ENCODE data around the gene GFI1. TPM values are rescaled to one million over a fixed set of nuclear protein-coding genes. Genes with fewer than 3 reads are reported as not detected.
A peak's percentile ranks its signal among the peaks of the same experiment; 100 is the strongest.

GFI1 gene
- total and polyA plus RNA-seq, 2 of the 13 experiments (the other 11 are each of a cell fraction or from before 2014, with no cell fraction given) = 10.3 to 10.5 TPM

DNA sequence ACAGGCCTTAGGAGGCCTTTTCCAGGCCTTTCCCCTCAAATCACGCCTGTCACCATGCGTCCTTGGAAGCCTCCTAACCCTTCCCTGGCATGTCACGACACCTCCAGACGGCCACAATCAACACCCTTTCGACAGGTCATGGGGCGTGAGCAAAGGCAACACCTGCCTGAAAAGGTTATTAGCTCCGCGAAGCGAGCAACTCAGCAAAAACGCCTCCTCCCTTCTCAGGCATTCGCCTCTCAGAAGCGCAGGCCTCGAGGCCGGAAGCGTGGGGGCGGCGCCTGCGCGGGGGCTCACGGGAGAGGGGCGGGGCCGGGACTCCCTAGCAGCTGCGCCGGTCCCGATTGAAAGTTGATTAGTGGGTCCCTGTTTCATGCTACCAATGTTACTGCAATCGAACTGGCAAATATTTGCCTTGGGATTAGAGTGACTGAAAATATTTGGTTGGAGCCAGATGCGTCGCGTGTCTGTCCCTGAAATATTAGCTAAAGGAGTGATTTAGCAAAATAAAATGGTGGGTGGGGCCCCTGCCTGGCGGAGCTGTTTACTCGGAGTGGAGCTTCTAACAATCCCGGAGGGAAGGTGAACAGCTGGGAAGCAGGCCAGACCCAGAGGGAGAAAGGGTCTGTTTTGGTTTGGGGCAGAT lies 44.9 kb downstream of the GFI1 start (continued):
- TF ChIP-seq TBP (CRISPR knock-in tag; IDR thresholded peaks at IDR 0.05) = no peak
- peak; percentile 99 for TF ChIP-seq PHF8 (CRISPR knock-in tag; IDR thresholded peaks at IDR 0.05)
- TF ChIP-seq JUN (CRISPR knock-in tag; IDR thresholded peaks at IDR 0.05) = no peak
- TF ChIP-seq ZNF724P (CRISPR knock-in tag; IDR thresholded peaks at IDR 0.05; ENCODE audit: borderline replicate concordance) = no peak
- no peak for TF ChIP-seq ATF7 (IDR thresholded peaks at IDR 0.05)
- 0 out of 2 replicates have a peak, but pooled peaks have one; percentile 29 for TF ChIP-seq ATF7 (CRISPR knock-in tag; IDR thresholded peaks at IDR 0.05)
- no peak for TF ChIP-seq SIN3B (IDR thresholded peaks at IDR 0.05; ENCODE audit: low read length)
- TF ChIP-seq, protein P1, sequence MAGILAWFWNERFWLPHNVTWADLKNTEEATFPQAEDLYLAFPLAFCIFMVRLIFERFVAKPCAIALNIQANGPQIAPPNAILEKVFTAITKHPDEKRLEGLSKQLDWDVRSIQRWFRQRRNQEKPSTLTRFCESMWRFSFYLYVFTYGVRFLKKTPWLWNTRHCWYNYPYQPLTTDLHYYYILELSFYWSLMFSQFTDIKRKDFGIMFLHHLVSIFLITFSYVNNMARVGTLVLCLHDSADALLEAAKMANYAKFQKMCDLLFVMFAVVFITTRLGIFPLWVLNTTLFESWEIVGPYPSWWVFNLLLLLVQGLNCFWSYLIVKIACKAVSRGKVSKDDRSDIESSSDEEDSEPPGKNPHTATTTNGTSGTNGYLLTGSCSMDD (CRISPR knock-in tag; IDR thresholded peaks at IDR 0.05) = no peak
- TF ChIP-seq NR3C1 (CRISPR knock-in tag; IDR thresholded peaks at IDR 0.05) = no peak
- TF ChIP-seq, protein P2, sequence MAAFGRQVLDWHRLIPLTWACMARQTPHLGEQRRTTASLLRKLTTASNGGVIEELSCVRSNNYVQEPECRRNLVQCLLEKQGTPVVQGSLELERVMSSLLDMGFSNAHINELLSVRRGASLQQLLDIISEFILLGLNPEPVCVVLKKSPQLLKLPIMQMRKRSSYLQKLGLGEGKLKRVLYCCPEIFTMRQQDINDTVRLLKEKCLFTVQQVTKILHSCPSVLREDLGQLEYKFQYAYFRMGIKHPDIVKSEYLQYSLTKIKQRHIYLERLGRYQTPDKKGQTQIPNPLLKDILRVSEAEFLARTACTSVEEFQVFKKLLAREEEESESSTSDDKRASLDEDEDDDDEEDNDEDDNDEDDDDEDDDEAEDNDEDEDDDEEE (CRISPR knock-in tag; IDR thresholded peaks at IDR 0.05) = no peak
- TF ChIP-seq, protein P3, sequence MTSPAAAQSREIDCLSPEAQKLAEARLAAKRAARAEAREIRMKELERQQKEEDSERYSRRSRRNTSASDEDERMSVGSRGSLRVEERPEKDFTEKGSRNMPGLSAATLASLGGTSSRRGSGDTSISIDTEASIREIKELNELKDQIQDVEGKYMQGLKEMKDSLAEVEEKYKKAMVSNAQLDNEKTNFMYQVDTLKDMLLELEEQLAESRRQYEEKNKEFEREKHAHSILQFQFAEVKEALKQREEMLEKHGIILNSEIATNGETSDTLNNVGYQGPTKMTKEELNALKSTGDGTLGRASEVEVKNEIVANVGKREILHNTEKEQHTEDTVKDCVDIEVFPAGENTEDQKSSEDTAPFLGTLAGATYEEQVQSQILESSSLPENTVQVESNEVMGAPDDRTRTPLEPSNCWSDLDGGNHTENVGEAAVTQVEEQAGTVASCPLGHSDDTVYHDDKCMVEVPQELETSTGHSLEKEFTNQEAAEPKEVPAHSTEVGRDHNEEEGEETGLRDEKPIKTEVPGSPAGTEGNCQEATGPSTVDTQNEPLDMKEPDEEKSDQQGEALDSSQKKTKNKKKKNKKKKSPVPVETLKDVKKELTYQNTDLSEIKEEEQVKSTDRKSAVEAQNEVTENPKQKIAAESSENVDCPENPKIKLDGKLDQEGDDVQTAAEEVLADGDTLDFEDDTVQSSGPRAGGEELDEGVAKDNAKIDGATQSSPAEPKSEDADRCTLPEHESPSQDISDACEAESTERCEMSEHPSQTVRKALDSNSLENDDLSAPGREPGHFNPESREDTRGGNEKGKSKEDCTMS (CRISPR knock-in tag; conservative IDR thresholded peaks at IDR 0.05) = no peak
- TF ChIP-seq THAP11 (CRISPR knock-in tag; IDR thresholded peaks at IDR 0.05) = peak; percentile 85
- no peak for TF ChIP-seq ZNF235 (CRISPR knock-in tag; IDR thresholded peaks at IDR 0.05; ENCODE audit: borderline replicate concordance)
- peak; percentile 89 for TF ChIP-seq ETV5 (CRISPR knock-in tag; IDR thresholded peaks at IDR 0.05; ENCODE audit: borderline replicate concordance)
- TF ChIP-seq, protein P4, sequence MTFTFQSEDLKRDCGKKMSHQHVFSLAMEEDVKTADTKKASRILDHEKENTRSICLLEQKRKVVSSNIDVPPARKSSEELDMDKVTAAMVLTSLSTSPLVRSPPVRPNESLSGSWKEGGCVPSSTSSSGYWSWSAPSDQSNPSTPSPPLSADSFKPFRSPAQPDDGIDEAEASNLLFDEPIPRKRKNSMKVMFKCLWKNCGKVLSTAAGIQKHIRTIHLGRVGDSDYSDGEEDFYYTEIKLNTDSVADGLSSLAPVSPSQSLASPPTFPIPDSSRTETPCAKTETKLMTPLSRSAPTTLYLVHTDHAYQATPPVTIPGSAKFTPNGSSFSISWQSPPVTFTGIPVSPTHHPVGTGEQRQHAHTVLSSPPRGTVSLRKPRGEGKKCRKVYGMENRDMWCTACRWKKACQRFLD (CRISPR knock-in tag; IDR thresholded peaks at IDR 0.05; ENCODE audit: borderline replicate concordance) = 0 out of 2 replicates have a peak, but pooled peaks have one; percentile 82
- TF ChIP-seq ZBTB21 (CRISPR knock-in tag; IDR thresholded peaks at IDR 0.05) = no peak
- TF ChIP-seq, protein P5, sequence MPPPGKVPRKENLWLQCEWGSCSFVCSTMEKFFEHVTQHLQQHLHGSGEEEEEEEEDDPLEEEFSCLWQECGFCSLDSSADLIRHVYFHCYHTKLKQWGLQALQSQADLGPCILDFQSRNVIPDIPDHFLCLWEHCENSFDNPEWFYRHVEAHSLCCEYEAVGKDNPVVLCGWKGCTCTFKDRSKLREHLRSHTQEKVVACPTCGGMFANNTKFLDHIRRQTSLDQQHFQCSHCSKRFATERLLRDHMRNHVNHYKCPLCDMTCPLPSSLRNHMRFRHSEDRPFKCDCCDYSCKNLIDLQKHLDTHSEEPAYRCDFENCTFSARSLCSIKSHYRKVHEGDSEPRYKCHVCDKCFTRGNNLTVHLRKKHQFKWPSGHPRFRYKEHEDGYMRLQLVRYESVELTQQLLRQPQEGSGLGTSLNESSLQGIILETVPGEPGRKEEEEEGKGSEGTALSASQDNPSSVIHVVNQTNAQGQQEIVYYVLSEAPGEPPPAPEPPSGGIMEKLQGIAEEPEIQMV (CRISPR knock-in tag; IDR thresholded peaks at IDR 0.05; ENCODE audit: low read depth) = peak; percentile 75; the same call in 1 of the 2 replicates
- TF ChIP-seq, protein P6, sequence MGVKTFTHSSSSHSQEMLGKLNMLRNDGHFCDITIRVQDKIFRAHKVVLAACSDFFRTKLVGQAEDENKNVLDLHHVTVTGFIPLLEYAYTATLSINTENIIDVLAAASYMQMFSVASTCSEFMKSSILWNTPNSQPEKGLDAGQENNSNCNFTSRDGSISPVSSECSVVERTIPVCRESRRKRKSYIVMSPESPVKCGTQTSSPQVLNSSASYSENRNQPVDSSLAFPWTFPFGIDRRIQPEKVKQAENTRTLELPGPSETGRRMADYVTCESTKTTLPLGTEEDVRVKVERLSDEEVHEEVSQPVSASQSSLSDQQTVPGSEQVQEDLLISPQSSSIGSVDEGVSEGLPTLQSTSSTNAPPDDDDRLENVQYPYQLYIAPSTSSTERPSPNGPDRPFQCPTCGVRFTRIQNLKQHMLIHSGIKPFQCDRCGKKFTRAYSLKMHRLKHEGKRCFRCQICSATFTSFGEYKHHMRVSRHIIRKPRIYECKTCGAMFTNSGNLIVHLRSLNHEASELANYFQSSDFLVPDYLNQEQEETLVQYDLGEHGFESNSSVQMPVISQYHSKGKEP (CRISPR knock-in tag; IDR thresholded peaks at IDR 0.05) = 0 out of 2 replicates have a peak, but pooled peaks have one; percentile 40
- TF ChIP-seq KAT2B (IDR thresholded peaks at IDR 0.05; ENCODE audit: borderline replicate concordance, low read depth, low read length) = no peak
- TF ChIP-seq POLR2AphosphoS5 (IDR thresholded peaks at IDR 0.05; ENCODE audit: low read depth, low read length) = peak; percentile 94
- TF ChIP-seq ZFP41 (CRISPR knock-in tag; IDR thresholded peaks at IDR 0.05; ENCODE audit: borderline replicate concordance) = no peak
- TF ChIP-seq SPEN (CRISPR knock-in tag; IDR thresholded peaks at IDR 0.05; ENCODE audit: low read depth) = peak; percentile 92; the same call in 1 of the 2 replicates

All from HepG2 (cell line).